Endothelial cell of umbilical vein (primary cell): ENCODE data around the gene CDC16. TPM values are rescaled to one million over a fixed set of nuclear protein-coding genes. Genes with fewer than 3 reads are reported as not detected.

Experiments
- BruUV-seq: library from RNA; stranded (reverse); fragments of 400-500 nt; replicated peaks from 2 replicates; lab custom pipeline; 2021; lab: Mats Ljungman, UMichigan
- CTCF ChIA-PET: fragments of 300-600, 350-600 bp; sonication (Branson Sonifier 250); formaldehyde crosslinking; loops from one replicate; lab custom pipeline; 2021; ENCODE audit warnings: antibody characterized with exemption, inconsistent platforms; lab: Charles Lee
- POLR2A ChIA-PET: fragments of 300-600, 350-600 bp; sonication (Branson Sonifier 250); formaldehyde crosslinking; loops from one replicate; lab custom pipeline; 2021; ENCODE audit warnings: antibody characterized with exemption, inconsistent platforms; lab: Charles Lee
- DNase-seq: peaks from one replicate; pipeline ENCODE4 v3.0.0-alpha.2; 2011; ENCODE audit warnings: low read depth, low spot score
- FAIRE-seq: peaks from 2 replicates; lab custom pipeline; 2011; peaks lifted over from hg19 to GRCh38; lab: Jason Lieb, UNC
- H2AFZ ChIP-seq: 2 replicates; pipeline ENCODE4 v1.6.0; 2012; ENCODE audit warnings: low read depth, low read length, control low read depth, inconsistent platforms
- H3K27ac ChIP-seq: 2 replicates; pipeline ENCODE4 v1.5.1; 2011; ENCODE audit warnings: low read depth, mild to moderate bottlenecking, control low read depth, low read length, moderate library complexity; ENCODE audit not compliant: insufficient read depth
- H3K27me3 ChIP-seq, 2 experiments: 2 replicates each; pipeline versions ENCODE4 v1.6.0 to v1.6.1; 2011; ENCODE audit warnings: low read length in 2 of 2, mixed read lengths in 1 of 2; ENCODE audit not compliant: control insufficient read depth in 2 of 2, insufficient read depth in 2 of 2
- H3K36me3 ChIP-seq, 2 experiments: 2 replicates in 1 of 2; 3 replicates in 1 of 2; pipeline ENCODE4 v1.5.1; 2011; ENCODE audit warnings: low read length in 2 of 2, mild to moderate bottlenecking in 1 of 2, moderate library complexity in 1 of 2; ENCODE audit not compliant: control insufficient read depth in 2 of 2, insufficient read depth in 2 of 2; ENCODE audit errors: extremely low read depth in 1 of 2
- H3K4me1 ChIP-seq: 3 replicates; pipeline ENCODE4 v1.5.1; 2011; ENCODE audit warnings: mild to moderate bottlenecking, low read length; ENCODE audit not compliant: control insufficient read depth, insufficient read depth; ENCODE audit errors: extremely low read depth
- H3K4me2 ChIP-seq: 2 replicates; pipeline ENCODE4 v1.6.1; 2011; ENCODE audit warnings: low read length, control low read depth, mixed read lengths; ENCODE audit not compliant: insufficient read depth
- H3K4me3 ChIP-seq, 3 experiments: fragments of 200-600 bp in 1 of 3; sonication (generic), shearing (Covaris generic) in 1 of 3; replicated peaks in 1 of 3; 2 replicates each; pipeline ENCODE4 v1.5.1; 2011 to 2016; ENCODE audit warnings: control low read depth in 3 of 3, low read length in 3 of 3, mild to moderate bottlenecking in 2 of 3, inconsistent platforms in 1 of 3, low read depth in 1 of 3, moderate library complexity in 1 of 3; ENCODE audit not compliant: insufficient read depth in 1 of 3
- H3K79me2 ChIP-seq: 2 replicates; pipeline ENCODE4 v1.6.0; 2012; ENCODE audit warnings: low read length, inconsistent platforms; ENCODE audit not compliant: control insufficient read depth, insufficient read depth
- H3K9ac ChIP-seq: replicated peaks from 2 replicates; pipeline ENCODE3; 2011; ENCODE audit warnings: low read length, control low read depth; ENCODE audit not compliant: insufficient read depth; ENCODE audit errors: extremely low read depth
- H3K9me1 ChIP-seq: replicated peaks from 3 replicates; pipeline ENCODE4 v1.6.0; 2011; ENCODE audit warnings: mild to moderate bottlenecking, low read length; ENCODE audit not compliant: control insufficient read depth, insufficient read depth; ENCODE audit errors: extremely low read depth
- H3K9me3 ChIP-seq: replicated peaks from 2 replicates; pipeline ENCODE4 v1.5.1; 2012; ENCODE audit warnings: low read length, inconsistent platforms; ENCODE audit not compliant: control insufficient read depth, insufficient read depth
- H4K20me1 ChIP-seq: replicated peaks from 2 replicates; pipeline ENCODE3; 2011; ENCODE audit warnings: mild to moderate bottlenecking, low read length; ENCODE audit not compliant: control insufficient read depth, insufficient read depth; ENCODE audit errors: extremely low read depth
- EZH2 ChIP-seq: IDR thresholded peaks from 2 replicates; pipeline ENCODE4 v1.6.1; 2012; ENCODE audit warnings: borderline replicate concordance, low read depth, mild to moderate bottlenecking, moderate library complexity, low read length, inconsistent platforms; ENCODE audit not compliant: severe bottlenecking
- FOS ChIP-seq: IDR thresholded peaks from 2 replicates; pipeline ENCODE4 v1.6.1; 2011; ENCODE audit warnings: mild to moderate bottlenecking, low read length, moderate library complexity, borderline replicate concordance; ENCODE audit not compliant: insufficient read depth
- GATA2 ChIP-seq: IDR thresholded peaks from 2 replicates; pipeline ENCODE4 v1.7.0; 2011; ENCODE audit warnings: low read depth, mild to moderate bottlenecking, moderate library complexity, mixed read lengths, low read length; ENCODE audit not compliant: insufficient read length, insufficient read depth
- JUN ChIP-seq: IDR thresholded peaks from 2 replicates; pipeline ENCODE4 v1.6.1; 2011; ENCODE audit warnings: borderline replicate concordance, low read depth; ENCODE audit not compliant: insufficient read length, insufficient read depth
- MYC ChIP-seq: IDR thresholded peaks from one replicate; pipeline ENCODE4 v1.6.1; 2011; ENCODE audit warnings: mild to moderate bottlenecking, low read depth, low read length
- POLR2A ChIP-seq: IDR thresholded peaks from 2 replicates; pipeline ENCODE4 v1.6.1; 2012; ENCODE audit warnings: low read depth, mild to moderate bottlenecking, control low read depth, low read length
- POLR2AphosphoS5 ChIP-seq: IDR thresholded peaks from 2 replicates; pipeline ENCODE4 v1.6.1; 2012; ENCODE audit warnings: low read depth, mild to moderate bottlenecking, control low read depth, low read length, moderate library complexity; ENCODE audit not compliant: insufficient read depth
- dilution Hi-C: fragments of 300-500 bp; cut with MboI; formaldehyde crosslinking; loops from one replicate; pipeline ENCODE4 v1.15.0; 2019; ENCODE audit warnings: low sequenced_read_pairs; ENCODE audit not compliant: extremely low pct_ligation_motif_present
- intact Hi-C: fragments of 100-400 bp; cut with micrococcal nuclease; formaldehyde crosslinking; loops from one replicate; pipeline ENCODE4 v1.10.0; 2022
- polyA plus RNA-seq, 4 experiments: library from polyadenylated mRNA; depleted of rRNA in 3 of 4; stranded (reverse) in 3 of 4; unstranded in 1 of 4; fragments of >200 nt; gene quantifications; 2 replicates each; pipeline versions ENCODE4 v1.2.1 to v1.2.3, GENCODE V29; 2011 to 2012; ENCODE audit warnings: missing spikeins in 1 of 4
- total RNA-seq: library from RNA; stranded (reverse); gene quantifications from 2 replicates; pipeline ENCODE4 v1.2.3, GENCODE V29; 2021
- TF ChIP-seq, protein P1 (sequence below): IDR thresholded peaks from 2 replicates; pipeline ENCODE4 v1.6.1; 2011; ENCODE audit not compliant: insufficient read depth, insufficient read length
- TF ChIP-seq, protein P2 (sequence below), 2 donors: IDR thresholded peaks; 1 replicate in 1 of 2; 2 replicates in 1 of 2; pipeline ENCODE4 v1.5.1; 2011; ENCODE audit warnings: low read length in 2 of 2, mild to moderate bottlenecking in 2 of 2, moderate library complexity in 2 of 2, control low read depth in 1 of 2, inconsistent platforms in 1 of 2, low read depth in 1 of 2; ENCODE audit not compliant: insufficient read depth in 1 of 2; ENCODE audit errors: extremely low read depth in 1 of 2

The CDC16 gene
- total and polyA plus RNA-seq, 2 donors (not counting 3 experiments of a cell fraction or from before 2014, with no cell fraction given): 41.6 to 83.3 TPM

DNA sequence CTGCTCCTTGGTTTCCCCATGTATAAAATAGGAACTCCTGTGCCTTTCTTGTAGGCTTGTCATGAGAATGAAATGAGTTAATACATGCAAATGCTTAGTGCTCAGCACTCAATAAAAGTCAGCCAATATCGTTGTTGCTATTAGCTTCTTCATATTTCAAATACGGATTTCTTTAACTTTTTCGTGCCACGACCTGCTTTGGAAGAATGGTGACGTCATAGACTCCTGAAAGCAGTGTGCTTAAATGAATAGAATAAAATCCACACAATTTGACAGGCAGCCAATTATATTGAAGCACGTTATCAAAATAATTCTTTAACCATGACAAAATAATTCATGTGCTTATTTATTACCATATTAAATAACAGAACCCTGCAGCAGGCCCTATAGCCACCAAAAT is 26.6 kb upstream of the CDC16 start:
- Histone ChIP-seq H3K9me3 (no peaks in the 10 kb centered on the region), H3K9ac (no peak overlapping the region), H2AFZ (no peak overlapping the region), H4K20me1 (no peaks in the 10 kb centered on the region), H3K9me1 (no peaks in the 10 kb centered on the region), H3K27ac (no peak overlapping the region), H3K27me3 (peaks cover 5 to 9% of the 10 kb centered on the region in 2 experiments), H3K4me1 (peaks cover 13% of the 10 kb centered on the region), H3K4me2 (no peak overlapping the region), H3K79me2 (no peaks in the 10 kb centered on the region), H3K36me3 (no peaks in the 10 kb centered on the region), H3K4me3 (no peak overlapping the region)
- ChIA-PET CTCF (interaction anchor here (1.4 kb wide), 1 partner anchor 46 kb away, joined by 3 read pairs; no protein-coding TSS in a partner anchor), POLR2A (no interaction called here)
- TF ChIP-seq, protein P1, sequence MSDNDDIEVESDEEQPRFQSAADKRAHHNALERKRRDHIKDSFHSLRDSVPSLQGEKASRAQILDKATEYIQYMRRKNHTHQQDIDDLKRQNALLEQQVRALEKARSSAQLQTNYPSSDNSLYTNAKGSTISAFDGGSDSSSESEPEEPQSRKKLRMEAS: no peak
- TF ChIP-seq POLR2A (no peak), JUN (no peak), FOS (no peak), EZH2 (no peak), GATA2 (no peak), MYC (no peak), POLR2AphosphoS5 (no peak)
- TF ChIP-seq, protein P2, sequence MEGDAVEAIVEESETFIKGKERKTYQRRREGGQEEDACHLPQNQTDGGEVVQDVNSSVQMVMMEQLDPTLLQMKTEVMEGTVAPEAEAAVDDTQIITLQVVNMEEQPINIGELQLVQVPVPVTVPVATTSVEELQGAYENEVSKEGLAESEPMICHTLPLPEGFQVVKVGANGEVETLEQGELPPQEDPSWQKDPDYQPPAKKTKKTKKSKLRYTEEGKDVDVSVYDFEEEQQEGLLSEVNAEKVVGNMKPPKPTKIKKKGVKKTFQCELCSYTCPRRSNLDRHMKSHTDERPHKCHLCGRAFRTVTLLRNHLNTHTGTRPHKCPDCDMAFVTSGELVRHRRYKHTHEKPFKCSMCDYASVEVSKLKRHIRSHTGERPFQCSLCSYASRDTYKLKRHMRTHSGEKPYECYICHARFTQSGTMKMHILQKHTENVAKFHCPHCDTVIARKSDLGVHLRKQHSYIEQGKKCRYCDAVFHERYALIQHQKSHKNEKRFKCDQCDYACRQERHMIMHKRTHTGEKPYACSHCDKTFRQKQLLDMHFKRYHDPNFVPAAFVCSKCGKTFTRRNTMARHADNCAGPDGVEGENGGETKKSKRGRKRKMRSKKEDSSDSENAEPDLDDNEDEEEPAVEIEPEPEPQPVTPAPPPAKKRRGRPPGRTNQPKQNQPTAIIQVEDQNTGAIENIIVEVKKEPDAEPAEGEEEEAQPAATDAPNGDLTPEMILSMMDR (IDR thresholded peaks at IDR 0.05; ENCODE audit: extremely low read depth in 1 of 2, insufficient read depth in 1 of 2, low read depth in 1 of 2, low read length in 2 of 2): no peak
- BruUV-seq: no TSS peak
- intact Hi-C loops: no loop called here
- FAIRE-seq (no peak), DNase-seq (no peak)
- dilution Hi-C loops: no loop called here
